ENCODE results near the gene IRF5.
"Not testable (repeated sequence)": the region's sequence is repeated elsewhere in the genome, so short reads cannot be mapped to it uniquely, and the experiment has no call there.

The IRF5 gene

DNA sequence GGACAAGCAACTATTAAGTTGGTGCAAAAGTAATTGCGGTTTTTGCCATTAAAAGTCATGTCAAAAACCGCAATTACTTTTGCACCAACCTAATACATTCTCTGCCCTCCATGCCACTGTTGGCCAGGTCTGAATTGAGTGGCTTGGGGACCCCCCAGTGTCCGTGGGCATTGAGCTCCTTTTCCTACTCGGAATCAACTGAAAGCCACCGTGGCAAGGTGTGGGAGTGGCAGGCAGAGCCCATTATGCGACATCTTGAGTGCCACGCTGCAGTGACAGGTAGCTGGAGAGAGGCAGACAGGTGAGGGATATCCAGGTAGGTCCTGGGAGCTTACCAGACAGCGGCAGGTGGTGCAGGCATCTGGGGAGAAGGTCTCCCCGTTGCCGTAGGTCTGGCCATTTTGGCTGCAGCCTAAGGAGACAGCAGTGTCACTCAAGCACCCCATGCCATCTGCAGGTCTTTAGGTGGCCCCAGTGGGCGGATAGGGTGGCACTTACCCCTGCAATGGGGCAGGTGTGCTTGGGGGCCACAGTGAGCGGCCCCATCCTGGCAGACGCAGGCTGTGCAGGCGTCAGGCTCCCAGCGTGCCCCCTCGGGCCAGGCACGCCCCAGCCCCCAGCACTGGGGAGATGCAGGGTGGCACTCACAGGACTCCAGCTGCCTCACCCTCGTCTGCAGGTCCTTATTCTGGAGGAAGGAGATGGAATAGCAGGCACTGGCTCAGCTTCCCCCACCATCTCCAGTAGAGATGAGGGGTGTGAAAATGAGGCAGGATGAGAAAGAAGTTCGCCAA, 30.8 kb upstream of the IRF5 start:
- FAIRE-seq = no peak

DNA sequence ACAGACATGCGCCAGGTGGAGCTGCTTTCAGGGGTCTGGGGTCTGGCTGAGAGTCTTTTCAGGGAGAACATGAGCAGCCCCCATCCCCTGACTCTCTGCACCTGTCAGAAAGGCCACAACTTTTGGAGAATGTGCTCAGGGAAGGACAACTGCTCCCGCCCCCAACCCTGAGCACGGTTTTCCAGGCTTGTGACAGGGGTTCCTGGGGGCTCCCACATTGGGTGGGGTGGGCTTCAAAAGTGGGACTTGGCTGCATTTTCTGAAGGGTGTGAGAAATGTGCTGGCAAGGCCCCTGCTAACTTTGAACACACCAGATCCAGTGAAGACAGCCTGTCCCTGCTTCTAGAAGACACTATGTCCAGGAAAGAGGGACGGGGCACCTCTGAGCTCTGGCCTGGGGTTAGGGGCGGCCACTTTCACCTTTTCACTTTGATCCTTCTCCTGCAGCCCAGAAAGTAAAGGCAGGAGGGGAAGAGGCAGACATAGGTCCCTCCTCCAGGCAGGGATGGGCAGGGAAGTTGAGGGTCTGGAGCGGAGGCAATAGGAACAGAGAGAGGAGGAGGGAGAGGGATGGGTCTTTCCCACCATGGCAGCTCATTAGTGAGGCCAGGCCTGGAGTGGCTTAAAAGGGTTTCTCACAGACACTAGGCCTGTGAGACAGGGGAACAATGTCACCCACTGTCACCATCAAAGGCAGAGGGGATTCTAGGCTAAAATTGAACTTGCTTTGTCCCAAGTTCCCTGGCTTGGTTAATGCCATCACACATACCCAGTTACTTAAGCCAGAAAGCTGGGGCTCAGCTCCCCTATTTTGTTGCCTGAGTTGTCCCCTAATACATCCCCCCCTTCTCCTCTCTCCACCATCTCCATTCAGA, 28.7 kb upstream of the IRF5 start:
- no peak for FAIRE-seq

DNA sequence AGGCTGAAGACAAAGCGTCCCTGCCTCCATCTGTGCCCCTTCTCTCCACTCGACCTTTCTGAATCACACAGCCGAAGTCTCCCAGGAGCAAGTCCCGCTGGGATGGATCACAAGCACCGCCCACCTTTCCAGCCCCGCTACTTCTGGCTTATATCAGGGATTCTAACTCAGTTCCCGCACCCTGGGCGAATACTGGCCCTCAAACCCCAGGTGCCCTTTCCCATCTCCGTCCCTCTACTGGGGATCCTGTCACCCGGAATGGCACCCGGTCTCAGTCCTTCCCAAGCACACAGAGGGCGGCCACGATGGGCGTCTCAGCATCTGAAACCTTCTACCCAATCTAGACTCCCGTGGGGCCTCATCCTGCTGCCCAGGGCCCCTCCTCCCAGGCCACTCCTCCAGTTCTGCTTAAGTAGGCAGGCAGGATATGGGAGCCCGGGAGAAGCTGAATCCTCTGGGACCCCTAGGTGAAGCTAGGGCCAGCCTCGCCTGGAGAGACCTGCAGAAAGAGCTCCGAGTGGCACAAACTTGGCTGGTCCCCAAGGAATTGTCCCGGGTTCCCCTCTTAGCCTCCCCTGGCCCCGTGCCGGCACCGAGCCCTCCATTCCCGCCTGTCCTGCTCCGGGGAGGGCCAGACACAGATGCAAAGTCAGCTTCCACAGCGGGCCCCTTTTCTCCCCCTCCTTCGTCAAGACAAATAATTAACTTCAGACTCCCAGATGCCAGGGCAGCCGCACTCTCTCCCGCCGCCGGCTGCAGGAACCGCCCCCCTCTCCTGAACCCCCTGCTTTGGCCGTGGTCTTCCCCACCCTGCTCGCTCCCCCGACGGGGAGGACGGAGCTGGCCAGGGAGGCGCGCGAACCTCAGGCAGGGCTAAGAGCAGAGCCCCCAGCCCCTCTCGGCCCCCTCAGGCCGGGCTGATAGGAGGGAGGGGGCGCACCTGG, 27.8 kb upstream of the IRF5 start:
- FAIRE-seq = no peak

DNA sequence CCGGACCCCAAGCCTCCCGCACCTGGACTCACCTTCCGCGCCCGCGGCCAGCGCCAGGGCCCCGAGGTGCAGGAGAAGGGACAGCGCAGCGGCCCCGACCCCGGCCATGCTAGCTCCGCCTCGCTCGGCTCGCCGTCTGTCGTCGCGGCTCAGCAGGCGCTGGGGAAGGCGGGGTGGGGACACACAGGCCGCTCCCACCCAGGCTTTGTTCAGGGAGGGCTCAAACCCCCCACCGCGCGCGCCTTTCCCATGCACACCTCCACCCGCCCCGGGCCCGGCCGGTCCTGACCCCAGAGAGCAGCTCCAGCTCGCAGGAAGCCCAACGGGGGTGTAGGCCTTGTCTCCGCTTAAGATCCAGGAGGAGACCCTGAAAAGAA, 27.2 kb upstream of the IRF5 start, which contains the start of gene KCP:
Gene KCP, minus strand, starts transcription at position 141 of the 377 bp plus-strand sequence. Its CDS starts 33 bp downstream, at position 108.
- no peak for FAIRE-seq

GRCh38 chr7:128911423-128912031, 26.2 kb upstream of the IRF5 start:
- no peak for FAIRE-seq

- no peak for FAIRE-seq
Measured at GRCh38 chr7:128912281-128912680, 25.4 kb upstream of the IRF5 start.

- FAIRE-seq = not testable (repeated sequence)
Measured at GRCh38 chr7:128912709-128913495, 24.8 kb upstream of the IRF5 start.

- FAIRE-seq = no peak
Measured at GRCh38 chr7:128913870-128914565, 23.7 kb upstream of the IRF5 start.

GRCh38 chr7:128914566-128915151, 23.1 kb upstream of the IRF5 start:
- no peak for FAIRE-seq

DNA sequence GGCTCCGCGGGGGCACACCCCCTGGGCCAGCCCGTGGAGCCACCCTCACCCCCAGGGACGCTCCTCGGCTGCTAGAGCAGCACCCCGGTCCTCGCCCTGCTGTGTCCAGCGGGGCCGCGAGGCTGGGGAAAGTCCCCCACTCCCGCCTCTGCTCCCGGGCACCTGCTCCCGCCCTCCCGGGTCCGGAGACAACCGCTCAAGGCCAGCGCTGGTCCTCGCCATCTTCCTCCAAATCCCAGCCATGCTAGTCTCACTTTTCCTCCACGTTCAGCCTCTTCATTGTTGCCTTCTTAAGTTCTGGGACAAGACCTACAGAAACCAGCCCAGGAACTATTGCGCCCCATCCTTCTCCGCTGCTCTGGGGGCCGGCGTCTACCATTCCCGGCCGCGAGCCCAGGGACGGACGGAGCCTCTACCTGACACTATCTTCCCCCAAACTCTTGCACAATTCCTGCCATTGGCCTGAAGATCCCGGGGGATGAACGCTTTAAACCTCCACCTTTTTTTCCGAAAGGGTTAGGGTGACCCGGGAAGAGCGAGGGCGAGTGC, 22.4 kb upstream of the IRF5 start:
- FAIRE-seq = no peak

DNA sequence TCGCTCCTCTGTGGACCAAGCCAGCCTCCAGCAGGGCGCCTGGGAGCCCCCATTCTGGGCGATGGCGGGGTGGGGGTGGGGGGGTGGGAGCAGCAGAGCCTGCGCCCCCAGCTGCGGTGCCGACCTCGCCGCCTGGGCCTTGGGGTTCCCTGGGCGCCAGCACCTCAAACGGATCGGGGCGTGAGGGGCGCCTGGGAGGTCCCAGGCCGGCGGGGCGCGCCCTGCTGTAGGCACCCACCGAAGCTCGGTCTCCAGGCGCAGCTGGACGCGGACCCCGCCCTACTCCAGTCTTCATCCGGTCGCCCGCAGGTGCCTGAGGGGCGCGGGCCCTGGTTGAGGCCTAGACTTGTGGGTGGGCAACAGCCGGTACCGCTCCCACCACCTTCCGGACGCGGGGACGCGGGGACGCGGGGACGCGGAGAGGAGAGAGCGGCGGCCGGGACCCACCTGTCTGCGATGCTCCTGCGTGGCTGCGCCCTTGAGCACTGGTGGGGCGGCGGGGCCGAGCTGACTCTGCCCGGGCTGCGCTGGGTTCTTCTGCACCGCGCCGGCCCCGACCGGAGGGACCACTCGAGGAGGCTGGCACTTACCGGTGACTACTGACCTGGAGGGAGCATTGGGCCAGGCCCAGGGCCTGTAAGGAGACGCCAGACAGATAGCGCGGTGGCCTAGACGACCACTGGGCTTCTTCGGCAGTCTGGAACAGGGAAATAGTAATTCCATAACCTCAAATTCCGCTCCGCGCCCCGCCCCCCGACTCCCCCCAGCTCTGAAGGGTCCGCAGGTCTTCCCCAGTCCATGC, 21.7 kb upstream of the IRF5 start:
- FAIRE-seq = no peak

DNA sequence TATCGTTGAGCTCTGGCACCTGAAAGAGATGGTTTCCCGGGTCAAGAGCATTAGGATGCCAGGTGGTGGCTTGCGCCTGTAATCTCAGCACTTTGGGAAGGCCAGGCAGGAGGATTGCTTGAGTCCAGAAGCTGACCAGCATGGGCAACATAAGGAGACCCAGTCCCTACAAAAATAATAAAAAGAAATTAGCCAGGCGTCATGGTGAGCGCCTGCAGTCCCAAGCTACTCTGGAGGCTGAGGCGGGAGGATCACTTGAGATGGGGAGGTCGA, 21.1 kb upstream of the IRF5 start:
- no peak for FAIRE-seq

DNA sequence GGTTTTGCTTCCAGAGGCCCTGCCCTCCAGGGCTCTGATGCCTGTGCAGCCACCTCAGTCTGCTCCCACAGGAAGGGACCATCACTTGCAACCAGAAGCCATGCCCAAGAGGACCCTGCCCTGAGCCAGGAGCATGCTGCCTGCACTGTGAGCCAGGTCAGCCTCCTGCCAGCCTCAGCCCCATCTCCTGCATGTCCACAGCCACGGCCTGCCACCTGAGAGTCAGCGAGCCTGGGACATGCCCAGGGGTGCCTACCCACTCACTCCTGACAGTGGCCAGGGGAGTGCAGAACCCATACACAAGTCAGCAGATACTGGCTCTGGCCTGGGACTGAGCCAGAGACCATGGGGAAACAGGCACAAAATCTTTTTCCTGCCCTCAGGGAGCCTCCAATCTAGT, 20.6 kb upstream of the IRF5 start:
- FAIRE-seq = no peak

GRCh38 chr7:128918016-128918665, 19.6 kb upstream of the IRF5 start:
- FAIRE-seq = no peak

- no peak for FAIRE-seq
Measured at GRCh38 chr7:128919241-128919640, 18.5 kb upstream of the IRF5 start.

DNA sequence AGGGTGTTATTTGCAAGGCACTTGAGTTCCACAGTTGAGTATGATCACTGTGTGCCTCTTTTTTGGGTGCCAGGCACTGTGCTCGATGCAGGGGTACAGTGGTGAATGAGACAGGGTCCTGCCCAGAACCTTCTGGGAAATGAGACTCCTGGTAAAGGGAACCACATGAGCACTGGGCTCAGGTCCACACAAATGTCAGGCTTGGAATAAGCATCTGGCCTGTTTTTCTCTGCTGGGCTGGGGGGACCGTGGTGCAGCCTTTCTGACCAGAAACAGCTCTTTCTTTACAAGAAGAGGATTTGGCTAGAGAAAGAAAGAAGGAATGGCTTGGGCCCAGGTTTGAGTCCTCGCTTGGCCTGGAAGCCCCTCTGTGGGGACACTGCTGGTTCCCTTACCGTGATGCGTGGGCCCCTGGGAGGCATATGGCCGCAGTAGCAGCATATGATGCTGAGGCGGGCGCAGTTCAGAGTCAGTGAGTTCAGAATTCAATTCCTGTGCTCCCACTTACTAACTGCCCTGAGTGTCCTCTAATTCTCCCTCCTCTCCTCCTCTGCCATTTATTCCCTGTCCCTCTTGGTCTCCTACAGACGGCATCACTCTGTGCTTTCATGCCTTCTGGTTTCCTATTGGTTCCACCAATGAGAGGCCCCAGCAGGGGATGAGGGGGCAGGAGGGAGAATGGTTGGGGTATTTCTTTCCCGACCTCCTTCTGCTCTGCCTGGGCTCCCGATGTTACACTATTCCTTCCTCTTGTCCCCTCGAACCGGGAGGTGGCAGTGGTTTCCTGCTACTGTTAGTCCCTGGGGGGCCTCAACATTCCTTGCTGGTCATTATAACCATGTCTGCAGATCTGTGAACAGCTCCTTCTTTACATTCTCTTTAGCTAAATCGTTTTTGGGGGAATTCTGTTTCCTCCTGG, 17.6 kb upstream of the IRF5 start:
- FAIRE-seq = no peak

GRCh38 chr7:128920913-128921582, 16.7 kb upstream of the IRF5 start:
- no peak for FAIRE-seq
